Measurements from ENCODE around the gene CLEC16A.

DNA sequence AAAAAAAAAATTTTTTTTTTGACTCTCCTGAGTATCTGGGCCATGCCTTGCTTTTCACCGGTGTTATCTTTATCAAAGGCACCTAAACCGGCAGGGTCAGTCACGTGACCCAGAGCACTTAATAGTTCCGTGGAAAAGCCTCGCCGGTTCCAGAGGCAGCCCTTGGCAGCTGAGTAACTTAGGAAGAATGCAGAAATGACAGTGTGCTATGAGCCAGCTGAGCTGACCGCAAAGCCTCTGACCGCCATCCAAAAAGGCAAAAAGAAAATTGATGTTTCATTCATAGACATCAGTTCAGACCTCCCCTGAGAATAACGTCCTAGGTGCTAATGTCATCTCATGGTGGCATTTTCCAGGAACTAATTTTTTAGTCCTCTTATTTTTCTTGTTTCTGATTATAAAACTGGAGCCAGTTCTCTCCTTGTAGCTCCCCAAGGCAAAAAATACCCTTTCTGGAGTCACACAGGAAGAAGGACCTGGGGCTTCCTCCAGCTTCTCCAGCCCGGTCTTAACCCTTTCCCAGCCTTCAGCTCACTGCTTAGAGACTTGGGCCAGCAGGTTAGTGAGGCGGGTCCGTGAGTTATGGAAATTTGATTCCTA, 189.1 kb downstream of the CLEC16A start:
- TF ChIP-seq, protein P1, sequence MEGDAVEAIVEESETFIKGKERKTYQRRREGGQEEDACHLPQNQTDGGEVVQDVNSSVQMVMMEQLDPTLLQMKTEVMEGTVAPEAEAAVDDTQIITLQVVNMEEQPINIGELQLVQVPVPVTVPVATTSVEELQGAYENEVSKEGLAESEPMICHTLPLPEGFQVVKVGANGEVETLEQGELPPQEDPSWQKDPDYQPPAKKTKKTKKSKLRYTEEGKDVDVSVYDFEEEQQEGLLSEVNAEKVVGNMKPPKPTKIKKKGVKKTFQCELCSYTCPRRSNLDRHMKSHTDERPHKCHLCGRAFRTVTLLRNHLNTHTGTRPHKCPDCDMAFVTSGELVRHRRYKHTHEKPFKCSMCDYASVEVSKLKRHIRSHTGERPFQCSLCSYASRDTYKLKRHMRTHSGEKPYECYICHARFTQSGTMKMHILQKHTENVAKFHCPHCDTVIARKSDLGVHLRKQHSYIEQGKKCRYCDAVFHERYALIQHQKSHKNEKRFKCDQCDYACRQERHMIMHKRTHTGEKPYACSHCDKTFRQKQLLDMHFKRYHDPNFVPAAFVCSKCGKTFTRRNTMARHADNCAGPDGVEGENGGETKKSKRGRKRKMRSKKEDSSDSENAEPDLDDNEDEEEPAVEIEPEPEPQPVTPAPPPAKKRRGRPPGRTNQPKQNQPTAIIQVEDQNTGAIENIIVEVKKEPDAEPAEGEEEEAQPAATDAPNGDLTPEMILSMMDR (IDR thresholded peaks at IDR 0.05; ENCODE audit: low read depth, low read length, poor library complexity, severe bottlenecking) = no peak
- no peak for TF ChIP-seq EZH2phosphoT487 (IDR thresholded peaks at IDR 0.05; ENCODE audit: borderline replicate concordance, low read length)
